GM19099 (cell line): ENCODE measurements around the gene TRIM8.

Experiments used
- POLR2A ChIP-seq: IDR thresholded peaks from 3 replicates; pipeline ENCODE4 v1.6.1; 2011; ENCODE audit warnings: low read depth; ENCODE audit not compliant: insufficient read length; ENCODE audit errors: extremely low read depth

The TRIM8 gene, protein sequence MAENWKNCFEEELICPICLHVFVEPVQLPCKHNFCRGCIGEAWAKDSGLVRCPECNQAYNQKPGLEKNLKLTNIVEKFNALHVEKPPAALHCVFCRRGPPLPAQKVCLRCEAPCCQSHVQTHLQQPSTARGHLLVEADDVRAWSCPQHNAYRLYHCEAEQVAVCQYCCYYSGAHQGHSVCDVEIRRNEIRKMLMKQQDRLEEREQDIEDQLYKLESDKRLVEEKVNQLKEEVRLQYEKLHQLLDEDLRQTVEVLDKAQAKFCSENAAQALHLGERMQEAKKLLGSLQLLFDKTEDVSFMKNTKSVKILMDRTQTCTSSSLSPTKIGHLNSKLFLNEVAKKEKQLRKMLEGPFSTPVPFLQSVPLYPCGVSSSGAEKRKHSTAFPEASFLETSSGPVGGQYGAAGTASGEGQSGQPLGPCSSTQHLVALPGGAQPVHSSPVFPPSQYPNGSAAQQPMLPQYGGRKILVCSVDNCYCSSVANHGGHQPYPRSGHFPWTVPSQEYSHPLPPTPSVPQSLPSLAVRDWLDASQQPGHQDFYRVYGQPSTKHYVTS

DNA sequence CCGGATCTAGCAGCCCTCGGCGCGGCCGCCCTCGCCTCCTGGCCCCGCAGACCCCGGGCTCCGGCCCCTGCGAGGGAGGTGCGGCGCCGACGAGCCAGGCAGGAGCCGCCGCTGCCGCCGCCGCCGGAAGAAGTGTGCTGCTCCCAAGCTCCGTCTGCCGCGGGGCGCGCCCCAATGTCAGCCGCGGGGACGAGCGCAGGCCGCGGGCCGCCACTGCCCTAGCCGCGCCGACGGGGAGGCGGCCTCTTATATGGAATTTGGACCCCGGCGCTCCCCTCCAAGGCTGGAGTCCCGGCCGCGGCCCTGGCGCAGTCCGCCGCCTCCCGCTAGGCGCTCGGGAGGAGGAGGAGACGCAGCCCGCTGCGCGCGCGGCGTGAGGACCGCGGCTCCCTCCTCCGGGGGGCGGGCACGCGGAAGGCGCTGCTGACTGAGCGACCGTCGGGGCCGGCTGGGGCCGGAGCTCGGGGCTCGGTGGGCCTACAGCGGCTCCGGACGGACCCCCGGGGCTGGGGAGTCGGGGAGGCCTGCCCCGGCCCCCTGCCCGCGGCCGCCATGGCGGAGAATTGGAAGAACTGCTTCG lies at the start of gene TRIM8:
Gene TRIM8 (plus strand): TSS at position 414 of the 580 bp plus-strand sequence. CDS start 139 bp downstream, at position 553.
- peak; percentile 53 for TF ChIP-seq POLR2A

DNA sequence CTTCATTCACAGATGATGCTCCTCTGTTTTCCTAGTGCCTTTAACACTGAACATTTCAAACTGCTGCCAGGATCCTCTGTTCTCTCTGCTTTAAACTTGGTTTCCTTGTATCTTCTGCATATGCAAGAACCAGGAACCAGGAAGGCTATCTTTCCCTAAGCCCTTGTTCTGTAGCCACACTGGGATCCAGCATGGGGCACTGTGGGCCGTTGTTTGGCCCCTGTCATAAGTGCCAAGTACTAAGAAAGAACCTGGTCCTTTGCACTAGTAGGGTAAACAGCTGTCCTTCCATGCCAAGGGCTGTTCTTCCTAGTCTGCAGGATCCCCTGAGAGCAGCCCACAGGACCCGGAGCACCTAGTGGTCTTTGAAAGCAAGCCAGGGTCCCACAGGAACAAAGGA lies 49.0 kb upstream of the TRIM8 start:
- TF ChIP-seq POLR2A, result no peak

DNA sequence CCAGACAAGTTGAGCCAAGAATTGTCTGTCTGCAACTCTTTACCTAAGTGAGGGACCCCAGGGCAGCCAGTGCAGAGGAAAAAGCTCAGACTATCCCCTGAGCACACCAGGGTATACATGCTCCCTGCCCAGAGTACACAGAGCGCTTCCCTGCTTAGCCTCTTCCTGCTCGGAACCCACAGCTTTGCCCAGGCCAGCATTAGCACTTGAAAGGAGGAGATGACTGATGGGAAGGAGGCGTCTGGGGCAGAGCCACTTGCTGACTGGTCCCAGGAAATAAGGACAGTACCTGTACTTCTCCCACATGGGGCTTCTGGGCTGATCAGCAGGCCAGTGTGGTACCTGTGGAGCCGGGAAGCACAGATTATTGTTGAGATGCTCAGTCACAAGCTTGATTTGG lies 48.4 kb upstream of the TRIM8 start:
- TF ChIP-seq POLR2A, result no peak

DNA sequence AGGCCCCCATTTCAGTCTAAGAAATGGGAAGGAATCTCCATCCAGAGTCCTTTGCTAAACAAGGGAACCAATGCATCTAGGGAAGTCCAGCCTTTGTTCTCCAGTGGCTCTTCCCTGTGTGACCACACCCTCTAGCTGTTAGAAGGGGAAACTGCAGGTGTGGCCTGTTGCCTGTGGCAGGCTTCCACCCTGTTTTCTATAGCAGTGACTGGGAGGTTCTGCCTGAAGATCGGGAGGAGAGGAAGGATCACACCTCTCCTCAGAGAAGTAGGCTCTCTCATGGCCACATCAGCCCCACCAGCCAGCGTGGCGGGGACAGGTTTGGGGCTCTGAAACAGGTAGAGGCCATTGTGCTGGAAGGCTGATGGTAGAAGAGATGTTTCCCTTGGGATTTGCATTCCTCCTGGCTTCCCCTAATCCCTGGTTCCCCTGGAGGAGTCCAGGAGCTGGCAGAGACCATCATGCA lies 47.7 kb upstream of the TRIM8 start:
- no peak for TF ChIP-seq POLR2A

DNA sequence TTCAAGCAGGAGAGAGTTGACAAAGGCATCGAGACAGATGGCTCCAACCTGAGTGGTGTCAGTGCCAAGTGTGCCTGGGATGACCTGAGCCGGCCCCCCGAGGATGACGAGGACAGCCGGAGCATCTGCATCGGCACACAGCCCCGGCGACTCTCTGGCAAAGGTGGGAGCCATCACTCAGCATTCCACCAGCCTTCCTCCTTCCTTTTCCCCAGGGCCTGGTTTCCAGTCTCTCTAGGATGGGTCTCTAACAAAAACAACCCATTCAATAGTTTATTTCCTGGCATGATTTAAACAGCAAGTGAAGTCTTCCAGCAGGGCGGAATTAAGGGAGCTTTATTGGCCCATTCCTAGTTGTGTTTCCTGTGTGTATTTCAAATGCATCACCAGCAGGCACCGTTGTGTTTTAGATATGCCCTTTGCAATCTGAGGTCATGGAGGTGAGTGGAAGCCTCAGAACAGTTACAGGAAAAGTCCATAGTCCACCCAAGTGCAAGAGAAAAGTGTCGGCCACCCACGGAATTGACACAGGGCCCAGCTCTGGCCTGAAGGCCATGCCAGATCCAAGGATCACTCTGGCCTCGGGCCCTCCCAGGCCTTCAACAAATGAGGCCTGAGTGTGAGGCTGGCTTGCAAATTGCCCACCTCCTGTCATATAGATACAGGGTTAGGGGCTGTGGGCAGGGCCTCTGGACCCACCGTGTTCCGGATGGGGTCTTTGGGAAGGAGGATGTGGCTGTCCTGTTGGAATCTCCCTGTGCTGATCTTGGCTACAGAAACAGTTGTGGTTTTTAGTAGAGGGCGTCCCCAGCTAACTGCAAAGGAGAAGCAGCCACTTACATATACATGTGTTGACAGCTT lies 46.9 kb upstream of the TRIM8 start:
- TF ChIP-seq POLR2A, result no peak

DNA sequence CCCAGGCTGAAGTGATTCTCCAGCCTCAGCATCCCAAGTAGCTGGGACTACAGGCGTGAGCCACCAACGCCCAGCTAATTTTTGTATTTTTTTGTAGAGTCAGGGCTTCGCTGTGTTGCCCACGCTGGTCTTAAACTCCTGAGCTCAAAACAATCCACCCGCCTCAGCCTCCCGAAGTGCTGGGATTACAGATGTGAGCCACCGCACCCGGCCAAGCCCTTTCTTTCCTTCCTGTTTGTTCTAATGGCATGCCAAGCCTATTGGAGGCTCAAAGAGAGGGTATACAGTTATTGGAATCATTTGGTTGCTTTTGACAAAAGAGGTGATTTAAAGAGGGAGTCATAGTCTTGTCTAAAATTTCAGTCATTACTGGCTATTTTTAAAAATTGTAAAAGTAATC lies 46.0 kb upstream of the TRIM8 start:
- TF ChIP-seq POLR2A, result no peak

DNA sequence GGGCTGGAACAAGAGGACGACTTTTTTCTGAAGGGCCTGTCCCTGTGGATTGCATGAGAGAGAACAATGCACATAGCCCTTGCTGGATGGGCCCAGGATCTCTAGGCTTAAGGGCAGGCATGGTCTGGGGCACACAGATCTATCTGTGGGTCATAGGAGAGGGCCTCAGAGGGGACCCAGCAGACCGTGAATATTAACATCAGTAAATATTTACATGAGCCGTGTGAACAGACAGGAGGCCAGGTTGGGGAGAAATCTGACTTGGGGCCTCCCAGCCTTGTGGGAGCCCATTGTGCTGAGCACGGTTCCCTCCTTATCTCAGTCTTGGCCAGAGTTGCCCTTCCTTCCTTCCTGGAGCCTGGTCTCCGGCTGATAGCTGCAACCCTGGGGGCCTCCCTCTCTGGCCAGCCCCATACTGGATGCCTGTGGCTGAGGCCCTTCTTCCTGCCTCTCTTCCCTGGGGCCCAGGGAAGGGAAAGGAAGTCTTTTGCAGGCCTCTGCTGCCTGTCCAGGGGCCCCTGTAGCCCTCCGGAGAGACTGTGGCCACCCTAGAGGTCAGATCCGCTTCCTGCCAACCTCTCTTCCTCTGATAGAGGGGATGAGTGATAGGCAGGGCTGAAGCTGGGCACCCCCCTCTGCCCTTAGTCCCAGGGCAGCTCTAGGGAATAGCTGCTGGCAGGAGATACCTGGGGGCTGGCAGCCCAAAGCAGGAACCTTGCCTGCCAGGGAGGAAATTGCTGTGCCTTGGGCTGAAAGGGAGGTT lies 44.5 kb upstream of the TRIM8 start:
- TF ChIP-seq POLR2A, result no peak

DNA sequence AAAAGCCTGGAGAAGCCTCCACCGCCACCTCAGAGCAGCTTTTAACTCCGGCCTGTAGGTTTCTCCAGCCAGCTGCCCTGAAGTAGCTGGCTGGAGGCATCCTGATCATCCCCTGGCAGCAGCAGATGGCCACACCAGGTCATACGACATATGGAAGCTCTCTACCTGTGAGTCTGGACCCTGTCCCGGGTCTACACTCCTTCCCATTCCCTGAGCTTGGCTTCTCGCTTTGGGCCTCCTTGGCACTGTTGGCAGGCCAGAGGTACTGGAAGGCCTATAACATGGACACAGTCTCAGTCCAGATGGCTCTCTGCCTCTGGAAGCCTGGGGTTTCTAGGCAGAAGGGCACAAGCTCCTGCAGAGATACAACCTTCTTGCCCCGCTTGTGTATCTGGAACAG lies 43.5 kb upstream of the TRIM8 start:
- TF ChIP-seq POLR2A, result no peak

DNA sequence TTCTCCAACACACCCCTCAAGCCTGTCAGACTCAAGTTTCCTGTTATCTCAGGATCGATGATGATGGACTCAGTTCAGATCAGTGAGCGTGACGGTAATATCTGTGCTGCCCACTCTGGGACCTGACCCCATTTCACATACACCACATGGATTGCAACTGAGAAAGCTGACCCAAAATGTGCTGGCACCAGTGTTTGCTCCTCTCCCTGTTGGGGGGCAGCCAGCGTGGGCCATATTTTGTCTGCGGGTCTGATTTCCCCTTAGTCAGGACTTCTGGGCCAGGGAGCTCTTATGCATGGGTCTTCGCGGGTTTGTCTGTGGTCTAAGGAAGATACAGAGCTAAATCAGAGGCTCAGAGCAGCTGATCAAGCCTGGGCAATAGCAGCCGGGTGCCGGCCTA lies 42.6 kb upstream of the TRIM8 start:
- no peak for TF ChIP-seq POLR2A

- TF ChIP-seq POLR2A, result no peak
Measured at GRCh38 chr10:102602272-102603045, 41.8 kb upstream of the TRIM8 start.

- no peak for TF ChIP-seq POLR2A
Measured at GRCh38 chr10:102603946-102604345, 40.3 kb upstream of the TRIM8 start.

- TF ChIP-seq POLR2A, result no peak
Measured at GRCh38 chr10:102604439-102604841, 39.8 kb upstream of the TRIM8 start.

- no peak for TF ChIP-seq POLR2A
Measured at GRCh38 chr10:102605712-102606111, 38.6 kb upstream of the TRIM8 start.

DNA sequence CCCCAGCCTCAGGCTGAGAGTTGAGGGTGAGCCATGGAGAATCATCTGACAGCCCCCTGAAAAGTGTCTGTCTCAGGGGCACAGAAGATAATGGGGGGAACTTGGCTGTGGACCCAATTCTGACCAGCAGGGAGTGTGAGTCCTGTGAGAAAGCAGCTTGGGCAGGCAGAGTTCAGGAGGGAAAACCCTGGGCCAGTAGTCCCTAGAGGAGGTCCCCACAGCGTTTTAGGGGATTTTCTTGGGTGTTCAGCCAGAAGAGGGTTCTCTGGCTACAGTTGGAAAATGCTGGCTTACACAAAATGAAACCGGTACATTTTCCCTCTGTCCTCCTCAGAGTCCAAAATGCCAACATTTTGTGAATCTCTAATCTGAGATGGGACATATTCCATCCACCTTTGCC lies 35.8 kb upstream of the TRIM8 start:
- no peak for TF ChIP-seq POLR2A
